Activated CD4-positive, alpha-beta T cell treated with anti-CD3 and anti-CD28 coated beads, Interleukin-2, amount 50 U/mL, for 24 hours (primary cell): Measurements from ENCODE around the gene AKR1E2.
"Not testable (repeated sequence)": the region's sequence is repeated elsewhere in the genome, so short reads cannot be mapped to it uniquely, and the experiment has no call there.

Experiments
- DNase-seq, 2 donors: peaks; one replicate each; pipeline ENCODE4 v3.0.0-alpha.2; 2020; ENCODE audit warnings: low read depth in 1 of 2, low spot score in 1 of 2

AKR1E2 gene

DNA sequence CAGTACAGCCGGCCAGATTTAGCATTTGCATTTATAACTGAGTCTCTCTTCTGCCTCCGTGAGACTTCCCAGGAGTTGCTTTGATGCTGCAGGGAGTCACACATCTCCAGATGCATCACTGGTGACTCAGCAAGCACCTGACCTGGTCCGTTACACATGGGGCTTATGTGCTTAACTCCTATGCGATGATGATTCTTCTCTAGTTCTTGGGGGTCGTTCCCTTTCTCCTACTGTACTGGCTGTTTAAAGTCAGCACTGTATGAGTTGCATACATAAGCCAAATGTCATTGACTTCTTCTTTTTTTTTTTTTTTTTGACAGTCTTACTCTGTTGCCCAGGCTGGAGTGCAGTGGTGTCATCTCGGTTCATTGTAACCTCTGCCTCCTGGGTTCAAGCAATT lies 13.0 kb upstream of the AKR1E2 start:
- DNase-seq = no peak

DNA sequence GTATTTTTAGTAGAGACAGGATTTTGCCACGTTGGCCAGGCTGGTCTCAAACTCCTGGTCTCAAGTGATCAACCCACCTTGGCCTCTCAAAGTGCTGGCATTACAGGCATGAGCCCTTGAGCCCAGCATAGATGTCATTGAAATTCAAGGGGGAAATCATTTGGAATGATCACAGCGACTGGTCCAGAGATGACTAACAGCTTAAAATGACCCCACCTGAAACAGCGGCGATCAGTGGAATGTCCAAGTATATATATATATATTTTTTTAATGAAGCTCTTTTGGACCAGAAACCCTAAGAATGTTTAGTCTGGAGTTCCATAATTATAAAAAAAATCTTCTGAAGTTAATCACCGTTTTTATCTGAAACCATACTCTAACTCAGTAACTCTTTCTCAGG lies 12.5 kb upstream of the AKR1E2 start:
- DNase-seq = no peak

DNA sequence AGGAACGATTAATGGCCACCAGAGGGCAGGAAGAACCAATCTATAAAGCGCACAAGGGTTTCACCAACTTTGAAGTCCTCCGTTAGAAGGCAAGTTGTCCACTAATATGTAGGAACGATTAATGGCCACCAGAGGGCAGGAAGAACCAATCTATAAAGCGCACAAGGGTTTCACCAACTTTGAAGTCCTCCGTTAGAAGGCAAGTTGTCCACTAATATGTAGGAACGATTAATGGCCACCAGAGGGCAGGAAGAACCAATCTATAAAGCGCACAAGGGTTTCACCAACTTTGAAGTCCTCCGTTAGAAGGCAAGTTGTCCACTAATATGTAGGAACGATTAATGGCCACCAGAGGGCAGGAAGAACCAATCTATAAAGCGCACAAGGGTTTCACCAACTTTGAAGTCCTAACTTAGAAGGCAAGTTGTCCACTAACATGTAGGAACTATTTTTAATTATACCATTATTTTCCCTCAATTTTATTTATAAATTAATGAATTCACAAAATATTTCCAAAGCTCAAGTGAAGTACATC lies 10.3 kb upstream of the AKR1E2 start:
- not testable (repeated sequence) for DNase-seq

DNA sequence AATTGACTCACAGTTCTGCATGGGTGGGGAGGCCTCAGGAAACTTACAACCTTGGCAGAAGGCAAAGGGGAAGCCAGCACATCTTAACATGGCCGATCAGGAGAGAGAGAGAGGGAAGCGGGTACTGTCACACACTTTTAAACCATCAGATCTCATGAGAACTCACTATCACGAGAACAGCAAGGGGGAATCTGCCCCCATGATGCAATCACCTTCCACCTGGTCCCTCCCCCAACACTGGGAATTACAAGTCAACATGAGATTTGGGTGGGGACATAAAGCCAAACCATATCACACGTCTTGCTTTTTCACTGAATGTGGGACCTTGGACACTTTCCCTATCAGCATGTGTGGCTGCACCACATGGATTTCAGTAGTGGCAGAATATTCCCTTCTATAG lies 9.0 kb upstream of the AKR1E2 start:
- no peak for DNase-seq

DNA sequence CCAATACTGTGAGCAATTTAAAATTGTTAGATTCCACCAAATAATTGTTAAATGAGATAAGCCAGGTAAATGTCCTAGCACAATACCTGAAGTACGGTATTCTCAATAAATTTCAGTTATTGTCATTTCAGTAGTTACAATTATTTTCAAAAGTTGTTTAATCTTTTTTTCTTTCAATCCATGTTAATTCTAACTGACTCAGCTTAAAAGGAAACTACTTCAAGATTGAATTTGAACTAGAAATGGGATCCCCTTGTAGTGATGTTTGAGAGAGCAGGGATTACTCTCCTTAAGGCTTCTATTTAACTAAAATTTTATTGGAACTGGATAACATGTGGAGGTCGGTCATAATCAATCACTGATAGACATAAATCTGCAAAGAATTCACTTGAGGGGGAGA lies 6.9 kb upstream of the AKR1E2 start:
- no peak for DNase-seq

DNA sequence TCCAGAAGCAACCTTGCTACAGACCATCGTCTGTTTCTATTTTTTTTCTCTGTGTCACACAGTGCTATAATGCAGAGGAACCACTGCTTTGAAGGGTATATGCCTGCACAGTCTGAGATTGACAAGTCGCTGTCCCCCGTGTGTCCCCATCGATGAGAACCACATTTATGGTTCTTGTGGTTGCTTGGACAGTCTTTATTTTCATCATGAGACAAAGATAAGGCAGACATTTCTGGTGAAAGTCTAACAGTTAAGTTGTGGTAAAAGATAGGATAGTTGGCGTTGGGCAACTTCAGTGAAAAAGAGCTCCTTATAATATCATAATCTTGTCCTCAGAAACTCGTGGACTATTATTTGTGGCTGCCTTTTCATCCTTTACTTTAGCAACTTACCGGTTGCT lies 6.3 kb upstream of the AKR1E2 start:
- no peak for DNase-seq

DNA sequence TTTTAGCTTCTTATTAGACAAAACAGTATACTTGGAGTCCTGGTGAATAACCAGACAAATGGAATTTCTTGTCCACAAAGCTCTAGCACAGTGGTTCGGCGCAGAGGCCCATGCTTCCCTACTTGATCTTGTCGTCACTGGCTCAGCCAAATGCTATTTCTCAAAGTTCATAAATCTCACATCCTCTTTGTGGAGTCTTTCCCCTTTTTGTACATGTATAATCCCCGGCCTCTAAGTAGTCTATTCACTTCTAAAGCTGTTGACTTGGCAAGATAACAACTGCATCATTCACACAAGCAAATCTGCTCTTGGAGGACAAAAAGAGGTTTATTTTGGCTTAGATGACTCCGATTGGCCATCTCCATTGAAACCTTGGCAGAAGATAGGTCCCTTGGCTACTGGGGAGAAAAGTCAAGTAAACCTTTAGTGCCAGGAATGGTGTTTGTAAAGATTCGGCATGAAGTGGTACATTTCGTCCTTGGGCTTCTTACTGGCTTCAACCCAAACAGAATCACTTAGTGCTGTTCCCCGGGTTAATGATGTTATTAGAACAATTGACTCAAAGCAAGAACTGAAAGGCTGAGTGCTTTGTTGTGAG lies 5.1 kb upstream of the AKR1E2 start:
- no peak for DNase-seq

DNA sequence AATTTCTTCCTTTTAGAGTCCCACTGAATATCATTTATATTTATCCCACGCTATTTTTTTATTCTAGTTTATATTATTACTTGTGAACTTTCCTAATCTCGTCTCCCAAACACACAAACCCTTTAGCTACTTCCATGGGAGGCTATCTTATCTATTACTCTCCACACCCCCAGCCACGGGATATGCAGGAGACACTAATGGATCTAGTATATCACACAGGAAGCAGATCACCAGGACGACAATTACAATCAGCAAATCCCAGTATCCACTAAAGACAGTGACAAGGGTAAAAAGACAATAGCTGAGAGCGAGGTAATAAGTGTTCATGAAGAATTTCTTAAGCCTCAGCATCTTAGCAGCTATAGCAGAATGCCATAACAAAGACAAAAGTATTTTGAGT lies 3.8 kb upstream of the AKR1E2 start:
- no peak for DNase-seq

DNA sequence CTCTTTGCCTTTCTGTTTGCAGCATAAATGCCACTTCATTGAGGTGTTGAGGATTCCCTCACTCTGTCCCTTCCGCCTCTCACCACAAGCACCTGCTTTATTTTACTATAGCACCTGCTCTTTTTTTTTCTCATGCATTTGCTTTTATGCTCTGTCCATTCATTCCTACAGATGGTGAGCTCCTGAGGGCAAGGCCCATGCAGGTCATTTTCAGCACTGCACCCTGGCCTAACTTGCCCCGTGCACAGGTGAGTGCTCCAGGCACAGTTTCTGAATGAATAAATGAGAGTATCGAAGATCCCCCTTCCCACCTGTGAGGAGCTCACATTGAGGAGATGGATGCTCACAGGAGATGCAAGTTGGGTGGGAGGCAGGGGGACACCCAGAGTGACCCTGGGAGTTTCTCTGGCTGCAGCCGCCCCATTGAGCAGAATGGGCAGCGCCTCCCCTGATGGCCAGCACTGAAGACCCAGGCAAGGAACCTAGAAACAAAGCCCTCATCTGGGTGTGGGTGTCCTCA lies 1.2 kb upstream of the AKR1E2 start:
- DNase-seq = no peak

DNA sequence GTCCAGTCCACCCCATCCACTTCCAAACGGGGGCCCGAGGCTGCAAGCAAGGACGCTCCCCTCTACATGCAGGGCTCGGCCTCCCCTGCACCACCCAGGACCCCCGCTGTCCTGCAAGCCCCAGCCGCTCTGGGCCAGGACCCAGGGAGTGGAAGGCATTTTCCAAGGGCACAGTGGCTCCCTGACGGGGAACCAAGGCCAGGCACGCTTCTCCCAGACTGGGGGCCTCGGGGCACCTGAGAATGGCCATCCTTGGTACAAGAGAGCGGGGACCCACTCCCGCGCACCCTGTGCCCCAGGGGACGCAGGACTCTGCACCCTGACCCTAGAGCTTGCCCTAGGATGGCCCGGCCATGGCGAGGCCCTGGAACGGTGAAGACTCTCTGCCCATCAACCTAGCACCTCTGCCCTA lies 545 bp upstream of the AKR1E2 start:
- DNase-seq = no peak

DNA sequence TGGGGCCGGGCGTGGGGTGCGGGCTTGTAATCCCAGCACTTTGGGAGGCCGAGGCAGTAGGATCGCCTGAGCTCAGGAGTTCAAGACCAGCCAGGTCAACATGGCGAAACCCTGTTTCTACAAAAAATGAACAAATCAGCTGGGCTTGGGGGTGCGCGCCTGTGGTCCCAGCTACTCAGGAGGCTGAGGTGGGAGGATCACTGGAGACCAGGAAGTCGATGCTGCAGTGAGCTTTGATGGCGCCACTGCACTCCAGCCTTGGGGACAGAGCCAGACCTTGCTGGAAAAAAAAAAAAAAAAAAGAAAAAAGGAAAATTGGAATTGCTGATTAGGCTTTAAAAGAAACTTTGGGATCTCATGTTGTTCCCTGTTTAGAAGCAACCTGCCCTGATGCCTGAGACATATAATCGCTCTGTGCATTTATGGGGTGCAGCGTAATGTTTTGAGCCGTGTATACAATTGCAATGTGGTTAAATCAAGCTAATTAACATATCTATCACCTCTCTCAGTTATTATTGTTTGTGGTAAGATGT lies 851 bp downstream of the AKR1E2 start:
- DNase-seq = no peak

DNA sequence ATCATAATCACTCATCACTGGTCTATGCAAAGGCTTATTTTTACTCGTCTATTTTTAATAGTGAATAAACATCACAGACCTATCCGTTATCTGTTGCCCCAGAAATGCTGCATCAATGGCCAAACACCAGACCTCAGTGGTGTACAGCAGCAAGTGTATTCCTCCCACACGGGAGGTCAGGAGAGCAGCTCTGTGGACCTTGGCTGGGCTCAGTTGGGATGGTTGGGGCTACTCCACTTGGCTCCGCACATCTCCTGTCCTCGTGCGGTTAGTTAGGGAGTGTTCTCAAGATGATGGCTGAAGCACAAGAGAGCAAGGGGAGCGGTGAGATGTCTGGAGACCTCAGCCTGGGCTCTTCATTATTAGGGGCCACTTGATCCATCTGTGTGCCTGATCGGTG lies 2.0 kb downstream of the AKR1E2 start:
- no peak for DNase-seq

DNA sequence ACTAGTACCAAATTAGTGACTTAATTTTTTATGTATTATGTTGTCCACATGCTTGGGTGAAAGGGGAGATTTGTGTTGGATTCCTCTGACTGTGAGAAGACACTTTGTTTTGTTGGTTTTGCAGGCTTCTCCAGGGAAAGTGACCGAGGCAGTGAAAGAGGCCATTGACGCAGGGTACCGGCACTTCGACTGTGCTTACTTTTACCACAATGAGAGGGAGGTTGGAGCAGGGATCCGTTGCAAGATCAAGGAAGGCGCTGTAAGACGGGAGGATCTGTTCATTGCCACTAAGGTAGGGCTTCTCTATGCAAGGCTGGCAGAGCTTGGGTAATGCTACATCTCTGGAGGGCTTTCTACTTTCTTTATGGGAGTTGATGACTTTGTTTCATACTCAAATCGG lies 4.5 kb downstream of the AKR1E2 start:
- no peak for DNase-seq

DNA sequence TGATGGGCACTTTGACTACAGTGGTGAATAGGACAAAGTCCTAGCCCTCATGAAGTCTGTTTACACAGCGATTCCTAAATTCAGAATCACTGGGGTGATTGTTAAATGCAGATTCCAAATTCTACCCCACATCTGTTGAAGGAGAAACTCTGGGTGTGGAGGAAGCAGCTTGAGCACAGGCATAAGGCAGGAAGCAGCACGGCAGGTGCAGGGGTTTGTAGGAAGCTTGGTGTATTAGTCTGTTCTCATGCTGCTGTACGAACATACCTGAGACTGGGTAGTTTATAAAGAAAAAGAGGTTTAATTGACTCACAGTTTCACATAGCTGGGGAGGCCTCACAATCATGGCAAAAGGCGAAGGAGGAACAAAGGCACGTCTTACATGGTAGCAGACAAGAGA lies 5.1 kb downstream of the AKR1E2 start:
- DNase-seq = no peak

DNA sequence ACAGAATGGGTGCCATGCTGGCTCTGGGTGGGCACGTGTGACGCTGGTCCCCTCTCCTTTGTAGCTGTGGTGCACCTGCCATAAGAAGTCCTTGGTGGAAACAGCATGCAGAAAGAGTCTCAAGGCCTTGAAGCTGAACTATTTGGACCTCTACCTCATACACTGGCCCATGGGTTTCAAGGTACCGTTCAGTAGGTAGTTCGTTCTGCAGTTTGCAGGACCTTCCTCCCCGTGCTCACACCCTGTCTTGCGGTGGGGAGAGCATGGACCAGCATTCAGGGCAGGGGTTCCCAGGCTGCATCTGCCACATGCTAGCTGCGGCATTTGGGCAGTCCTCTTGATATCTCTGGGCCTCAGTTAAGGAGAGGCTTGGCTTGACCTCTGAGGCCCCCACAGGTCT lies 7.3 kb downstream of the AKR1E2 start:
- DNase-seq = no peak

DNA sequence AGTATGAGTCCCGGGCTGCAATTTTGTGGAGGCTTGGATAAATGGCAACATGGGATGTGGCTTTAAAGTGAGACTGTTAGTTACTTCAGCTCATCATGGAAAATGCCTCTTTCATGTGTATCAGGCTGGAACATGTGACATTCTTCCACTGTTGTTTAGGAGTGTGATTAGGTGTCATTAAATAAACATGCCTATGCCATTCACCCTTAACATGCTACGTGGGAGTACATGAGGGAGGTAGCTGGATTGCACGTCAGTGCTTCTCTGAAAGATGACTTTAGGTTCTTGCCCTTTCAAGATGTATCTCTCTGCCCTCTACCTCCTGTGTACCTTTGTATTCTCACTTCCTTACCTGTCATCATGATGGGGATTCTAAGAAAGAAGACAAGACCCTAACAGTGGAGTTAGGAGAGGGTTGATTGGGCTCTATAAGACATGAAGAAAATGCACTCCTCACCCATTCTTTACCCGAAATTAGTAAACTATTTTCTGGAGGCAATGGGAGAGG lies 8.9 kb downstream of the AKR1E2 start:
- no peak for DNase-seq

DNA sequence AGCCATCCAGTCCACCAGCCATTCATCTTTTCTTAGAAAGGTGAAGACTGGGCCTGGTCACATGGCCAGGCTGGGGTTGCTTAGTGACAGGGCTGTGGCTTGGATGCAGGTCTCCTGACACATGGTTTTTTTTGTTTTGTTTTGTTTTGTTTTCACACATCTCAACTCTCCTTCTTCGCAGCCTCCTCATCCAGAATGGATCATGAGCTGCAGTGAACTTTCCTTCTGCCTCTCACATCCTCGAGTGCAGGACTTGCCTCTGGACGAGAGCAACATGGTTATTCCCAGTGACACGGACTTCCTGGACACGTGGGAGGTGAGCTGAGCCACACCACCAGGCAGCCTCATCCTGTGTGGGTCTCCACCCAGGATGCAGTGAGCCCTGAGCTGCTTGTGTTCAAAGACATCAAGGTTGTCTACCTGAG lies 9.5 kb downstream of the AKR1E2 start:
- DNase-seq = no peak

DNA sequence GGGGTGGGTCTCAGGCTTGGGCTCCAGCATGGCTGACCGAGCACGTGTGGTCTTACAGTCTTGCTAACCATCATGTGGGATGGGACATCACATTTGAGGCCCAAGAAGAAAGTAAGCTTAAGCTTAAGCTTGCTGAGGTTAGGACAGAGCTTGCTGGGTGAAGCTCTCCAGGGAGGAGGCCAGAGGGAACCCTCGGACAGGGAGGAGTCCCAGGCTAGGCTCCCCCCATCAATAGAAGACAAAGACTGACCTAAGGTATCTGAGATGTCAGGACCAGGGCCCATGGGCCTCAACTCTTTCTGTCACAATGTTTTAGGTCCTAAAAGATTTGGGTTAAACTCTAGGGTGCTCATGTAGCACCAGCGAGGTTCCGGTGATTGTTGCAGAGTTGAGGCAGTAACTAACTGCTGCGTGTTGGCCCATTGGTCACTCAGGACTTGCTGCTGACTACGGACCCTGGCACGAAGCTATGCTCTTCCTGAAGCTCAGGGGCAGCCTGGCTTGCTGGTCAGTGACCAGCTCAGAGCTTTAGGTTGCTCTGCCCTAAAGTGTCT lies 10.5 kb downstream of the AKR1E2 start:
- no peak for DNase-seq

DNA sequence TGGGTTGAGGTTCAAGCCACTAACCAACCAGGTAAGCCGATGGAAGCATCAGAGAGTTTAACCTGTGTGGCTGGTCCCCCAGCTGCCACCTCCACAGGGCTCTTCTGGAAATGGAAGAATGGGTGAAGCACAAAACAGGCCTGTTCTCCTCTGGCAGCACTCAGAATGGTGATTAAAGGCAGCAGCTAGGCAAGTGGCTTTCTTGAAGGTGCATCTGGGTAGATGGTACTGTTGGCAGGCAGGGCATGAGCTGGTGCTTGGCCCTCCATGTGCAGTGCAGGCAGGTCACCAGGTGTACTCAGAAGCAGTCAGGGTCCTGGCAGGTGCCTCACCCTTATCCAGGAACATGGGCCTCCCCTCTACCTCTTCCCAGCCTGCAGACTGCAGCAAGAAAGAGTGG lies 11.5 kb downstream of the AKR1E2 start:
- no peak for DNase-seq

DNA sequence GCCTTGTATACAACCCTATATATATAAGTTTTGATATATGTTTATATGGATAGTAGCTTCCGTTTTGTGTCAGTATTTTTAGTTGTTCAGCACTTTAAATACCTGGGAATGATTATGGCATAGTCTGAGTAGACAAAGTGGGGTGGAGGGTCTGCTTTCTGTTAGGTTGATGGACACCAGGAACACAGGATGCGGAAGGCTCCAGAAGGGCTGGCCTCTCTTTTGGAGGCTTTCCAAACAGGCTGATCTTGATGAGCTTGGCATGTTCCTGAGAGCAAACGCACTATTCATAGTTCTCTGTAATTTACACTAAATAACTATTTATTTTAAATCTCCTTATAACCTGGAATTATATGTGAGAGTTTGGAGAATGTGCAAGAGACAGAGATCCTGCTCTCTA lies 12.7 kb downstream of the AKR1E2 start:
- DNase-seq = no peak

DNA sequence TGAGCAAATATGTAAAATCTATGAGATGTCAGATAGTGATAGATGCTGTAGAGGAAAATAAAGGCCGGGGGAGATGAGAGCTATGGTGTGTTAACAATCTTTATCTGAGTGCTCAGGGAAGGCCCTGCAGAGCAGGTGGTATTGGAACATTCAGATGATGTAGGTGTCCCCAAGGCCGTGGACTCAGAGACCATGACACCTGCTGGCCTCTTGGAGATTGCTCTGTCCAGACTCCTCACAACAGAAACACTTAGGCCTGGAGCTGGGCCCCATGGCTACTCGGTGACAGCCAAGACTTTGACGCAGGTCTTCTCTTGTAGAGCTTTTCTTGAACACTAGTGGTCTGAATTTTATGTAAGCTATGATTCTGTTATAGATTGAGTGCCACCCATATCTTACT lies 13.3 kb downstream of the AKR1E2 start:
- DNase-seq = no peak

DNA sequence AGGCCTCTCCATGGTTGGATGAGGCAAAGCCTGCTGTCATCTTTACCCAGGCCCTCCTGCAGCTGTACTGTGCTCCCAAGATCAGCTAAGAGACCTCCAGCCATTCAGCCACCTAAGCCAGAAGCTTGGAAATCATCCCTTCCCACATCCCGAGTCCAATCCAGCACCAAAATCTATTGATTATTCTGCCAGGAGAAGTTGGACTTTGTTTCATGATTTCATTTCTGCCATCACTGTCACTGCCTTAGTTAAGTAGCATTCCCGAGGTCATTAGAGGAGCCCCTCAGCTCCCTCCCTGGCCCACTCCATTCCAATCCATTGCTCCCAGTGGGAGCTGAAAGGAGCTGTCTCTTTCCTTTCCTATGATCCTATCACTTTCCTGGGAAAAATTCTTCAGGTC lies 14.1 kb downstream of the AKR1E2 start:
- no peak for DNase-seq
